OCI-LY7 (cell line): ENCODE measurements around the gene SPATA13.

Experiments used
- EZH2phosphoT487 ChIP-seq: fragments of 200-600 bp; sonication (generic); IDR thresholded peaks from 2 replicates; pipeline ENCODE4 v1.6.1; 2018; ENCODE audit warnings: low read depth, borderline replicate concordance, mild to moderate bottlenecking, mixed run types, antibody characterized with exemption, low read length, moderate library complexity, mixed read lengths
- TF ChIP-seq, protein P1 (sequence below): fragments of 200-600 bp; sonication (generic); conservative IDR thresholded peaks from 2 replicates; pipeline ENCODE4 v1.5.1; 2014; ENCODE audit warnings: mild to moderate bottlenecking, antibody characterized with exemption, low read length, moderate library complexity, mixed read lengths

DNA sequence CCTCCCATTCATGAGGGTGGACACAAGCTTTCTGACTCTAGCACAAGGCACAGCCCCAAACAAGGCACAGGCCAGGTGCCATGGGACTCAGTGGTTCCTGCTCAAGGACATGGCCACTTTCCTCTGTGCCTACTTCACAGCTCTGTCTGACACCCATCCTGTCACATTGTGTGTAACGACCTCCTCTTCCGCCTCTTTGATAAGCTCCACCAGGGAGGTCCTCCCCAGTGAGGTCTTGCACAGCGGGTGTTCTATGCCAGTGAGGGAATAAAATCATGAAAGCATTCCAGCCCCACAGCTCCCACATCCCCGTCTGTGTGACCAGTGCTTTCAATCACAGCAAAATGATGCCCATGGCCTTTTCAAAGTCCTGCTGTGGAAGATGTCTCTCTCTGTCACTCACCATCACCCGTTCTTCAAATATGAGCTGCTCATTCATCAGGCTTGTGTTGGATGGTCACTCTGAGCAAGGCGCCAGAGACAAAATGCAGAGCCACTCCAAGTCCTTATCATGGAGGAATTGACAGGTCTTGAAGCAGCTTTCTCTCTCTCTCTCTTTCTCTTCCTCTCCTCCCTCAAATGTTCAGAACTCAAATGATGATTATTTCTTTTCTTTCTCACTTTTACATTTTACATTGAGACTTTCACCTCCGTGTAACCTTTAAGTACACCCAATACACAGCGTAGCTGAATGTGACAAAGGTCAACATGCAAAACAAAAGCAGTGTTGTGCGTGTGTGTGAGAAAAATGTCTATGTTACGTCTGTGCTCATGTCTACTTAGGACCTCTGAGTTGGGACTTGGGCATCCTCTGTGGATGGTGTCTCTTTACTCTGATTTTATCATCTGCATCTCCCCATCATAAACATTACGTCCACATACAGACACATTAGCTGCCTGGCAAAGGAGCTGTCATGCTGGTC is 8.0 kb upstream of the SPATA13 start:
- TF ChIP-seq, protein P1, sequence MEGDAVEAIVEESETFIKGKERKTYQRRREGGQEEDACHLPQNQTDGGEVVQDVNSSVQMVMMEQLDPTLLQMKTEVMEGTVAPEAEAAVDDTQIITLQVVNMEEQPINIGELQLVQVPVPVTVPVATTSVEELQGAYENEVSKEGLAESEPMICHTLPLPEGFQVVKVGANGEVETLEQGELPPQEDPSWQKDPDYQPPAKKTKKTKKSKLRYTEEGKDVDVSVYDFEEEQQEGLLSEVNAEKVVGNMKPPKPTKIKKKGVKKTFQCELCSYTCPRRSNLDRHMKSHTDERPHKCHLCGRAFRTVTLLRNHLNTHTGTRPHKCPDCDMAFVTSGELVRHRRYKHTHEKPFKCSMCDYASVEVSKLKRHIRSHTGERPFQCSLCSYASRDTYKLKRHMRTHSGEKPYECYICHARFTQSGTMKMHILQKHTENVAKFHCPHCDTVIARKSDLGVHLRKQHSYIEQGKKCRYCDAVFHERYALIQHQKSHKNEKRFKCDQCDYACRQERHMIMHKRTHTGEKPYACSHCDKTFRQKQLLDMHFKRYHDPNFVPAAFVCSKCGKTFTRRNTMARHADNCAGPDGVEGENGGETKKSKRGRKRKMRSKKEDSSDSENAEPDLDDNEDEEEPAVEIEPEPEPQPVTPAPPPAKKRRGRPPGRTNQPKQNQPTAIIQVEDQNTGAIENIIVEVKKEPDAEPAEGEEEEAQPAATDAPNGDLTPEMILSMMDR, result no peak
- no peak for TF ChIP-seq EZH2phosphoT487
